Activated T-cell treated with anti-CD3 and anti-CD28 coated beads for 1 hour (primary cell): ENCODE data around the gene NRG2.

Experiments used
- DNase-seq: peaks from one replicate; pipeline ENCODE4 v3.0.0-alpha.2; 2020; ENCODE audit warnings: low read depth

NRG2 gene

GRCh38 chr5:139903795-139904565 lies 139.1 kb downstream of the NRG2 start:
- DNase-seq = no peak

GRCh38 chr5:139903450-139903794 lies 139.7 kb downstream of the NRG2 start:
- DNase-seq = no peak

- no peak for DNase-seq
Observed at GRCh38 chr5:139901986-139902385, 141.1 kb downstream of the NRG2 start.

DNA sequence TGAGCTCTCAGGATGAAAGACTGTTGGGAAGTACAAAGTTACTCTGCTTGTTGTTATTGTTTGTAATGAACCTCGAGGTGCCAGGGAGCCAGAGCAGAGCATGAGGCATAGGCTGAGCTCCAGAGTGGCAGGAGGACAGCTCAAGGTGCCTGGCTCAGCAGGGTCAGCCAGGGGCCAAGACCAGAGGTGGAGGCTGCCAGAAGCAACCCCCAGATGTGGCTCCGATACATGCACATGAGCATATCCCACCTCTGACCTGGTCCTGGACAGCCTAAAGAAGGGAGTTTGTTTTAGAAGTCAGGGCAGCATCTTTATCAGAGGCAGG lies 141.9 kb downstream of the NRG2 start:
- DNase-seq = no peak

GRCh38 chr5:139900546-139901250 lies 142.4 kb downstream of the NRG2 start:
- no peak for DNase-seq

- no peak for DNase-seq
Observed at GRCh38 chr5:139898981-139899380, 144.1 kb downstream of the NRG2 start.

- DNase-seq = no peak
Observed at GRCh38 chr5:139897982-139898381, 145.1 kb downstream of the NRG2 start.

DNA sequence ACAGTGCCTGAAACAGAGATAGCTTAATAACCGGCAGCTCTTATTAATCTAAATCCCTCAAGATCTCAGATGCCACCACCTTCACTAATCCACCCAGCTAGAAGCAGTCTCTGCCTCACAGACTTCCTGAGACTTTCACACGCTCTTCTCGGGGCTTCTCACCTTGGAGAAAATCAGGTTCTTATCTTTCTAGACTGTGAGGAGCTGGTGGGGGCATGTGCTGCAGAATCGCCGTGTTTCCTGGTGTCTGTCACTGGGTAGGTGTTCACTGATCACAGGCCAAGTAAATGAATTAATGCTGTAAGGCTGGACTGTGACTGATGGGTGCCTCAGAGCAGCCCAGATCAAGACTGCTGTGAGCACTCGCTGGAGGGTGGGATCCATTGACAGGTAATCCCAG lies 145.8 kb downstream of the NRG2 start:
- DNase-seq = no peak

DNA sequence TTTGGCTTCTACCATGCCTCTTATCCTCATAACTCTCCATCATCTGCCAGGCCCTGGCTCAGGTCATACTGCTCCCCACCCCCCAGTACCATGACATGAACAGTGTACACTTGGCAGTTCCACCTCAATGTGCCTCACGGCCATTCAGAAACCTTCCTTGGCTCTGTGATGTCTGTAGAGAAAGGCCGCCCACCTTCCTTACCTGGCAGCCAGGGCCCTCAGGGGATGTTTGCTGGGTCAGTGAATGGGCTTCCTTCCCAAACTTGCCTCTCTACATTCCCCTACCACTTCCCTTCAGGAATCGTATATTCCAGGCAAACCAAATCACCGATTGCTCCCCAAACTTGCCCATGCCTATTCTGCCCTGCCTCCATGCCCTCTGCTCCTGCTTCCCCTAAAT lies 146.4 kb downstream of the NRG2 start:
- DNase-seq = no peak

- DNase-seq = no peak
Observed at GRCh38 chr5:139895647-139896046, 147.5 kb downstream of the NRG2 start.

GRCh38 chr5:139895046-139895445 lies 148.1 kb downstream of the NRG2 start:
- no peak for DNase-seq

GRCh38 chr5:139893873-139894272 lies 149.2 kb downstream of the NRG2 start:
- DNase-seq = no peak

GRCh38 chr5:139889410-139889809 lies 153.7 kb downstream of the NRG2 start:
- no peak for DNase-seq

DNA sequence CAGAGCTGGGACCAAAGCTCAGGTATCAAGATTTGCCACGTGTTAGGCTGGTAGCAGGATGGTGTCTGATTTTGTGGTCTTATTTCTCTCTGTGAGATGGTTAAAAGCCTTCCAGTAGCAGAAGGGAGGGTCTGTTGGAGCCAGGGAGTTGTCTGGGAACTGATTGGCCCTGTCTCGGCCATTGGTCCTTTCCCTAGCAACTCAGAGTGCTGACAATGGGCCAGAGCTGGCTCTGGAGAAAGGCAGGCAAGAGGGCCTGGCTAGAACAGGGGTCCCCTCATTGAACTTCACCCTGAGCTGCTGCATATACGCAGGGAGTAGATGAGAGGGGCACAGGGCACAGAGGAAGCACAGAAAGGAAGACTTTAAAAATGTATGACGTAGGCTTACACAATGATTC lies 154.7 kb downstream of the NRG2 start:
- DNase-seq = no peak

- DNase-seq = no peak
Observed at GRCh38 chr5:139886213-139886612, 156.9 kb downstream of the NRG2 start.

GRCh38 chr5:139885857-139886208 lies 157.3 kb downstream of the NRG2 start:
- DNase-seq = no peak

GRCh38 chr5:139885172-139885856 lies 157.8 kb downstream of the NRG2 start:
- no peak for DNase-seq

GRCh38 chr5:139884734-139885133 lies 158.4 kb downstream of the NRG2 start:
- DNase-seq = no peak

GRCh38 chr5:139884144-139884543 lies 159.0 kb downstream of the NRG2 start:
- no peak for DNase-seq

DNA sequence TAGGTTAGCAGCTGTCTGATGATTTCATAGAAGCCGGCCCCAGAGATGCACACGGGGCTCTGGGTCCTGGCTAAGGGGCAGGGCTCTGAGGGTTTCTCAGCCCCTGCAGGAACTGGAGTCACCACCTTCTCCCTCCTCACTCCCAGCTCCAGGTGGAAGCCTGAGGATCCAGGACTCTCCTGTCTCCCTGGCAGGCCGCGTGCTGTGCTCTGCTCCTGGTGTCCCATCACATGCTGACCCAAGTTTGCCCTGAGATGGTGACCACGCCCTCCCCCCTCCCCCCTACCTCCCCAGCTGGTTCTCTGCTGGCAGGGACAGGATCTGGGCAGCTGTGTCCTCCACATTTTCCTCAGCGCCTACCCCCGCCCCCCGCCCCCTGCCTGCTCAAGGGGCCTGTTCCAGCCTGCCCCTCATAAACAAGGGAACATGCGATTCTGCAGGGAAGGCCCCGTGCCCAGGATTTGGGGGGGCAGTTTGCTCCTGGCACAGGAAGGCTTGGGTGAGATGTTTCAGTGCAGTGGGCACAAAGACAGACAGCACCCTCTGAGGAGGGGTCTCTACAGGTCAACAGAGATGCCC lies 160.0 kb downstream of the NRG2 start:
- no peak for DNase-seq

- no peak for DNase-seq
Observed at GRCh38 chr5:139882316-139882715, 160.8 kb downstream of the NRG2 start.

- DNase-seq = no peak
Observed at GRCh38 chr5:139881143-139881733, 161.9 kb downstream of the NRG2 start.
